Inflammatory macrophage treated with lipopolysaccharide for 4 hours (primary cell): ENCODE data around the gene SLFN12.
"Not testable (repeated sequence)": the region's sequence is repeated elsewhere in the genome, so short reads cannot be mapped to it uniquely, and the experiment has no call there.

Experiments used
- DNase-seq: peaks from one replicate; pipeline ENCODE4 v3.0.0-alpha.2; 2020

The SLFN12 gene

DNA sequence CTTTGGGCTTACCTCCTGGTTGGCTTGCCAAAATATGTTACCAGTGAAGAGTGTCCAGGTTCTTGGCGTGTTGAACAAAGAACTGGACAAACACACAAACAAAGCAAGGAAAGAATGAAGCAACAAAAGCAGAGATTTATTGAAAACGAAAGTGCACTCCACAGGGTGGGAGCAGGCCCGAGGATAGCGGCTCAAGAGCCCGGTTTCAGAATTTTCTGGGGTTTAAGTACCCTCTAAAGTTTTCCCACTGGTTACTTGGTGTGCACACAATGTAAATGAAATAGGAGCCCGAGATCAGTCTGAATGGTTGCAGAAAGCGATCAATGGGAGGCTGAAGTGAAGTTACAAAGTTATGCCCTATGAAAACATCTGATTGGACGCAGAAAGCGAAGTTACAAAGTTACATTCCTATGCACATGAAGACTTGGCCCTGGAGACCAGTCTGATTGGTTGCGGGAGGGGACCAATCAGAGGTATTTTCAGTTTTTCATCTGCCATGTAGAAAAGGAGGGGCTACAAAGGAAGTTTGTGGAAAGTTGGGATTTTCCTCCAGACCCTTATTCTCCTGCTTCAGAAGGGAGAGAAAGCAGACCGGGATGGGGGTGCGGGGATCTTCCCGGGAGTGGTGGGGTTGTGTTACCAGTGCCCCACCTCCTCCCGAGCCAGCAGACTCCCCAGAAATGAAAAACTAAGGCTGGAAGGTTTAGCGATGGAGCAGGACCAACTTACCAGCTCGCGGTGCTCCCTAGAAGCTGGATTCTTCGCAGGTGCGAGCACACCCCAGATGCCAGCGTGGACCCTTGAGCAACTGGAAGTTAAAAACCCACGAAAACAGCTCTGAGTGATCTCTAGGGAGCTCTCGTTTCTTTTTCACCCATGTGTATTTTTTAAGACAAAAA lies at the start of gene SLFN12:
TSS of gene SLFN12 (minus strand) at position 325 of the 899 bp plus-strand sequence. CDS start 9,472 bp downstream, outside the sequence.
- peak; percentile 90 for DNase-seq

- no peak for DNase-seq
These were observed 47.0 kb upstream of the SLFN12 start for GRCh38 chr17:35479271-35479670.

DNA sequence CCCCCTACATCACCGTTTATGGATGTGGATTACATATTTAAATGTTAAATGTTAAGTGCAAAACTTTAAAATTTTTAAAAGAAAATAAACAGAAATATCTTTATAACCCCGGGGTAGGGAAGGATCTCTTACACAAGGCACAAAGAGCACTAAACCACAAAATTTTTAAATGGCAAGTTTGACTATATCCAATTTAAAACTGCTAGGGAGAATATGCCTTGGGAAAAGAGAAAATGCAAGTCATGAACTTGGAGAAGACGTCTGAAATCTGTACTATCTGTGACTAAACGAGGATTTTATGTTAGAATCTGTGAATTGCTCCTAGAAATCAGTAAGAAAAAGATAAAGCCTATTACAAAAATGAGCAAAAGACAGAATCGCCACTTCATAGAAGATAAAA lies 44.9 kb upstream of the SLFN12 start:
- no peak for DNase-seq

- no peak for DNase-seq
These were observed 44.1 kb upstream of the SLFN12 start for GRCh38 chr17:35476283-35476820.

DNA sequence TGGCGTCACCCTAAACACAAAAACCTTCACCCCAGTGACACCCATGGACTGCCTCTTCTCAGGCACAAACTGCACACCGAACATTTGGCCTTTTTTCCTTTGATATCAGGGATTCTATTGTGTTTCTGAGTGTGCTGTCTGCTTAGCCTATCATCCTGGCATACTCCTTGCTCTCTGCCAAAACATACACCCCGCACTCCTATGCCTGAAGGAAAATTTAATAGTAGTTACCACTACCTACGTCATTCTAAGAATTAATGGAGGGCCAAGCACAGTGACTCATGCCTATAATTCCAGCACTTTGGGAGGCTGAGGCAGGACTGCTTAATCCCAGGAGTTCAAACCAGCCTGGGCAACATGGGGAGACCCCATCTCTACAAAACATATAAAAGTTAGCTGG lies 36.2 kb upstream of the SLFN12 start:
- no peak for DNase-seq

- no peak for DNase-seq
These were observed 35.5 kb upstream of the SLFN12 start for GRCh38 chr17:35467824-35468223.

- no peak for DNase-seq
These were observed 28.1 kb upstream of the SLFN12 start for GRCh38 chr17:35460354-35460851.

DNA sequence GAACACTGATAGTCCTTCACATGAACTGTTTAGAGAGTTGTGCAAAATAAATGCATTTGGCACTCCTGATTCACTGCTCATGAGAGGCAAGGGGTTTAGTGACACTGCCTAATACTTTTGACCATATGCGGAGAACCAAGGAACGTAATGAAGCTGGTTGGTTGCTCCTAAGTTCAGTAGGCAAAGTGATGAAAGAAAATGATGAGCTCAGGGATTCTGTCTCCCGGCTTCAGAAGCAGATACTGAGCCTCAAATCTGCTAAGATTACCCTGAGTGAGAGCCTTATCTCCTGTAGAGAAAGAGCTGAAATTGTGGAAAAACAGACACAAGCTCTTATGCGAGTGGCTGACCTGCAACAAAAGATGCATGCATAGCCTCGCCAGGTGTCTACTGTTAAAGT lies 21.7 kb upstream of the SLFN12 start:
- not testable (repeated sequence) for DNase-seq

DNA sequence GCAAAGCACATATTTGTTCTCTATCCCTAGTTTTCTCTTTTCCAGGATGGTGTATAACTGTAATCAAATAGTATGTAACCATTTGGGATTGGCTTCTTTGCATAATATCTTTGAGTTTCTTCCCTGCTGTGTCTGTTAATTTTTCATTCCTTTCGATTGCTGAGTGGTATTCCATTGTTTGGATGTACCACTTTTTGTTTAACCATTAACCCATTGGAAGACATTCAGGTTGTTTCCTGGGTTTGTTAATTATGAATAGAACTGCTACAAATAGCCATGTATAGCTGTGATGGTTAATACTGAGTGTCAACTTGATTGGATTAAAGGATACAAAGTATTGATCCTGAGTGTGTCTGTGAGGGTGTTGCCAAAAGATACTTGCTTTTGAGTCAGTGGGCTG lies 20.9 kb upstream of the SLFN12 start:
- no peak for DNase-seq

GRCh38 chr17:35449371-35449931 lies 17.2 kb upstream of the SLFN12 start:
- peak; percentile 19 for DNase-seq

DNA sequence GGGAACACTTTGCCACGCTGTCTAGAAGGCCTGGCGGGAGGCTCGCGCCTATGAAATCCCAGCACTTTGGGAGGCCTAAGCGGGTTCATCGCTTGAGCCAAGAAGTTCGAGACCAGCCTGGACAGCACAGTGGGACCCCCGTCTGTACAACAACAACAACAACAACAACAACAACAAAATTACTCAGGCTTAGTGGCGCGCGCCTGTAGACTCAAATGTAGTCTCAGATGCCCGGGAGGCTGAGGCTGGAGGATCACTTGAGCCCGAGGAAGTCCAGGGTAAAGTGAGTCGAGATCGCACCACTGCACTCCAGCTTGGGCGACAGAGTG lies 16.6 kb upstream of the SLFN12 start:
- peak; percentile 2 for DNase-seq

GRCh38 chr17:35448214-35448898 lies 16.1 kb upstream of the SLFN12 start, which contains the start of gene SLFN13:
SLFN13 (minus strand) TSS chr17:35448766; CDS start chr17:35445680, 3,086 bp downstream.
- peak; percentile 94 for DNase-seq

- no peak for DNase-seq
These were observed 15.2 kb upstream of the SLFN12 start for GRCh38 chr17:35447499-35447898.

DNA sequence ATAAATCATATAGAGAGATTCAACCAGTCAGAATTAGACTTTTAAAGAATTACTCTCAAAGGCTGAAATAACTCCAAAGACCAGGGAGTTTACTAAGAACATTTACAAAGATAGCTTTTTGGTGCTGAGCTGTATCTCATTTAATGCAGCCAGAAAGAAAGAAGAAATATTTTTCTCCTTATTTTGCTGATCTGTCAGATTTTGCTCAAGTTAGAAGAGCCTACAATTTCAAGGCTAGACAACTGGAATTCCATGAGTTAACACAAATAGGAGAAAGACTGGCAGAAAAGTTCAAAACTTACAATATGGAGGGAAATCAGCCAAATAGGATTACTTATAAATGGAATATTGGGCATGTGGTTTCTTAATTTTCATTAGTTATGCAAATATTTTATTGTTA lies 6.1 kb upstream of the SLFN12 start:
- no peak for DNase-seq

GRCh38 chr17:35433075-35433894 lies 985 bp upstream of the SLFN12 start:
- peak; percentile 93 for DNase-seq

DNA sequence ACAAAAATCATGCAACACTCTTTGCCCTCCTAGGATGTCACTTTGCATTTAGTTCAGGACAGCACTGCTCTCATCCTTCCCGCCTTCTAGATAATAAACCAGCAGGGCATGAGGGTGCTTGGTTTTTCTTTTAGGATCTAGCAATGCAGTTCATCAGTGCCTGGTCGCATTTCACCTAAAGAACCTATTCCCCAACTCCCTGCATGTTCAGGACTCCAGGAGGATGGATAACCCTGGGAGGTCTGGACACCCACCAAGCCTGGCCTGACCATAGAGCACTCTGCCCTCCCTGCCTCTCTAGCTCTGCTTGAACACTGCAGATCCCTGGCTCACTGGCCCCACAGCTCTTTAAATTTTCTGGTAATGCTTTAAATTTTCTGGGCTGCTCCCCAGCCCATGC lies 2.6 kb downstream of the SLFN12 start:
- no peak for DNase-seq

DNA sequence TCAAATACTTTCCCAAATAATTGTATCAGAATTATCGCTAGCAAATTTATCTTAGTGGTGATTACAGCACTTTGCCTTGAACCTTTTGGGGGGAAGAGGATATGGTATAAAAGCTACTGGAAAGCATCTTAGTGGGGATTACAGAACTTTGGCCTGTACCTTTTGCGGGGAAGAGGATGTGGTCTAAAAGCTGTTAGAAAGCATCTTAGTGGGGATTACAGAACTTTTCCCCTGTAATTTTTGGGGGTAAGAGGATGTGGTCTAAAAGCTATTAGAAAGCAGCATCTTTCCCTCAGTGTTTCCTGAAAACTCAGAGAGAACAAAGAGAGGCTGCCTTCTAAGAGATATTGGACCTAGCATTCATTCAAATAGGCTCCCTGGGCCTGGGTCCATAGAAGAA lies 4.1 kb downstream of the SLFN12 start:
- DNase-seq, result no peak

- no peak for DNase-seq
These were observed 8.5 kb downstream of the SLFN12 start for GRCh38 chr17:35423761-35424160.

DNA sequence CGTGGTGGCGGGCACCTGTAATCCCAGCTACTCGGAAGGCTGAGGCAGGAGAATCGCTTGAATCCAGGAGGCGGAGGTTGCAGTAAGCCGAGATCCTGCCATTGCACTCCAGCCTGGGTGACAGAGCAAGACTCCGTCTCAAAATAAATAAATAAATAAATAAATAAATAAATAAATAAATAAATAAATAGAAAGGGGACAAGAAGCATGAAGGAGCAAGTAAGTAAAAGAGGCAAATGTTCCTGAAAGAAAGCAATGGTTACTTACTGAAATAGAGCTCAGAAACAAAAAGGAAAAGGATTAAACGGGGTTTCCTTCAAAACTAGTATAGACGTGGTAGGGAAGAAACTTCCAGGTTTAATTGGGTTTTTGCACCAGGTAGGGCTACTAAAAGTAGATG lies 11.2 kb downstream of the SLFN12 start:
- not testable (repeated sequence) for DNase-seq

- no peak for DNase-seq
These were observed 15.6 kb downstream of the SLFN12 start for GRCh38 chr17:35416659-35417058.

DNA sequence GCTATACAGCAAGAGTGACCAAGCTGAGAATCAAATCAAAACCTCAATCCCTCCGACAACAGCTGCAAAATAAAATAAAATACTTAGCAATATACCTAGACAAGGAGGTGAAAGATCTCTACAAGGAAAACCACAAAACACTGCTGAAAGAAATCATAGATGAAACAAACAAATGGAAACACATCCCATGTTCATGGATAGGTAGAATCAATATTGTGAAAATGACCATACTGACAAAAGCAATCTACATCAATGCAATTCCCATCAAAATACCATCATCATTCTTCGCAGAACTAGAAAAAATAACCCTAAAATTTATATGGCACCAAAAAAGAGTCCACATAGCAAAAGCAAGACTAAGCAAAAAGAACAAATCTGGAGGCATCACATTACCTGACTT lies 17.6 kb downstream of the SLFN12 start:
- DNase-seq, result not testable (repeated sequence)

GRCh38 chr17:35414247-35414646 lies 18.1 kb downstream of the SLFN12 start:
- DNase-seq, result no peak
